ENCODE data around the gene LRRC46.

DNA sequence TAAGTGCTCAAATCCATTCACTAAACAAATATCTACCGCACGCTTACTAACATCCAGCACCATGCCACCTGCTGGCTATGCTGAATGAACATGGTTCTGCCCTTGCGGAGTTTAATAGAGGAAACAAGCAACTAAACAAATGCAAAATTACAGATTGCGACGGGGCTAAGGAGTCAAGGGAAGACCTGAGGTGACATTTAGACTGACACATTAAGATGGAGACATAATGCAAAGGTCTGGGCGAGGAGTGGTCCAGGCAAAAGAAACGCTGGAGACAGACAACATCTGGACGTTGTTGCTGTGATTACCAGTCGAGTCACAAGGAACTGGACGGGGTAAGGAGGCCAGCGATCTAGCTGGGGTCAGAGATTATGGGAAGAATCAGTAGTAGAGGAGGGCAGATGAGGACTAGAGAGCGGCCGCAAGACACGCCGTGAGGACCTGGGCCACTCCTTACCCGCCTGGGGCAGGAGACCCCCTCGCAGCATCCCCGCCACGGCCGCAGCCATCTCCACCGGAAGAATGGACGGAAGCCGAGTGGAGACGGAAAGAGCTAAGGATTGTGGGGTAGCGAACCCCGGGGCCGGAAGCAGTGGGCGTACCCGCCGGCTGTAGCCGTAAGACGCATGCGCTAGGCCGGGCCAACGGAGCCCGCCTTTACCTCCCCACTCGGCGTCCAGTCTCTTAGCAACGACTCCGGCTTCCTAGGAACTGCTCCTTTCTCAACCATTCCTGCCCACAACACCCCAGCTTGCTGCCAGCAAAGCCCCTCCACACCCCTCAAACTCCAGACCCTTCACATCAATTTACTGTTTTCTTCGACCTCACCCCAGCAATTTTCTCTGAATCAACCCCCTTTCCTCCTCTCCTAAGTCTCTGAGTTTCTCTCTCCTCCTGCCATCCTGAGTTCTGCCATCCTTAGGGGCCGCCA is at the start of gene LRRC46, which contains the start of gene MRPL10:
- TF ChIP-seq POLR2AphosphoS5 (IDR thresholded peaks at IDR 0.05; ENCODE audit: borderline replicate concordance, low read depth, low read length) (peak; percentile 97), EZH2 (IDR thresholded peaks at IDR 0.05) (no peak), FOXP2 (optimal IDR thresholded peaks at IDR 0.05; ENCODE audit: control extremely low read depth, extremely low read length, insufficient read depth) (peak; percentile 66)
